NOMO-1 (cell line): ENCODE measurements around the gene TSSK1B.
"Not testable (repeated sequence)": the region's sequence is repeated elsewhere in the genome, so short reads cannot be mapped to it uniquely, and the experiment has no call there.

Source experiments
- DNase-seq, 2 experiments: peaks; one replicate each; lab custom pipeline; 2025; ENCODE audit not compliant: unreplicated experiment in 2 of 2; lab: John Stamatoyannopoulos, UW

Gene TSSK1B, protein sequence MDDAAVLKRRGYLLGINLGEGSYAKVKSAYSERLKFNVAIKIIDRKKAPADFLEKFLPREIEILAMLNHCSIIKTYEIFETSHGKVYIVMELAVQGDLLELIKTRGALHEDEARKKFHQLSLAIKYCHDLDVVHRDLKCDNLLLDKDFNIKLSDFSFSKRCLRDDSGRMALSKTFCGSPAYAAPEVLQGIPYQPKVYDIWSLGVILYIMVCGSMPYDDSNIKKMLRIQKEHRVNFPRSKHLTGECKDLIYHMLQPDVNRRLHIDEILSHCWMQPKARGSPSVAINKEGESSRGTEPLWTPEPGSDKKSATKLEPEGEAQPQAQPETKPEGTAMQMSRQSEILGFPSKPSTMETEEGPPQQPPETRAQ

DNA sequence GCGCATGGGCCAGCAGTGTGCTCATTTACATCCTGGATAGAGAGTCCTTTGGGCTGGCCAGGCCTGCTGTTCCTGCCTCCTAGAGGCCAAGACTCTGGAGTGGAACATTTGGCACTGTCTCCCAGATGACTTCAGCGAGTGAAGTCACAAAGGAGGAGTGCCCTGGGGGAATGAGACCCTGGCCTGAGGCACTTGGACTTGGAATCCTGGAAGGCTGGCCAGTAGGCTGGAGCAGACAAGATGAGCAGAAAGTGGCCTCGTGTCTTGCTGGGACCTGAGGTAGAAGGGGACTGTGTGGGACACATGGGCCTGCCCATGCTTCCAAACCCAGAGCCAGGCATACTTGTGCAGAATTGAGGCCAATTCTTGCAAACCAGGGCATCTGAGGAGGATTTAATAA, at the start of gene TSSK1B:
Gene TSSK1B, minus strand, starts transcription at position 101 of the 400 bp plus-strand sequence. CDS start 150 bp downstream, outside the sequence.
- DNase-seq = no peak

DNA sequence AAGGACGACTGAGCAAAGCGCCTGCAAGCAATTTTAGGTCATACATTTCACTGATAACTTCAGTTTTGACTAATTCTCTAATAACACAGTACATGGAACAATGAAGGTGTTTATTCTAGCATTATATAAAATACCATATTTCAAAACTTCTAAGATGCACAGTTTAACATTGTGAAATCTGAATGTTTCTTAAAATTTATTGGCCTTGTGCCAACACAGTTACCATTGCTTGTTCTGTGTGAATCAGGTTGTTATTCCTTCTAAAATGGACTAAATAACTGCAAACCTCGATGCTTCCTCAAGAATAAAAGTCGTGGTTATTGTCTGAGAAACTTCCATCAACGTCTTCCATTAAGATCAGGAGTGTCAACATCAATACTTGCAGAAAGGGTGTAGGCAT, 45.5 kb upstream of the TSSK1B start:
- DNase-seq = no peak

DNA sequence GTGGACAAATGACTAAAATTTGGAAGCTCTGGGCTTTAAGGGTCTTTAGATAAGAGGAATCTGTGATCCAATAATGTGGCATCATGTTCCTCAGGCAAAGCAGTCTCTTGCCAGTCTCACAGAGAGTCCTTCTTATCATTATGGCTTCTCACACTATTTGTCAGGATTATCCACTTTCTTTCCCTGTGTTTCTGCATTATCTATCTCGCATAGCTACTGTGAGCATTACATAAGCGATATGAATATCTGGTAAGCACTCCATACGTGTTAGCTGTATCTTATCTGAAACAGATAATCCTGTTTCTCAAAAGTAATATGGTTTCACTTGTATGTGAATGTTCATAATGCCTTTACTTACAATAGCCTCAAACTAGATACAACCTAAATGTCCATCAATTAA, 43.9 kb upstream of the TSSK1B start:
- DNase-seq = no peak

DNA sequence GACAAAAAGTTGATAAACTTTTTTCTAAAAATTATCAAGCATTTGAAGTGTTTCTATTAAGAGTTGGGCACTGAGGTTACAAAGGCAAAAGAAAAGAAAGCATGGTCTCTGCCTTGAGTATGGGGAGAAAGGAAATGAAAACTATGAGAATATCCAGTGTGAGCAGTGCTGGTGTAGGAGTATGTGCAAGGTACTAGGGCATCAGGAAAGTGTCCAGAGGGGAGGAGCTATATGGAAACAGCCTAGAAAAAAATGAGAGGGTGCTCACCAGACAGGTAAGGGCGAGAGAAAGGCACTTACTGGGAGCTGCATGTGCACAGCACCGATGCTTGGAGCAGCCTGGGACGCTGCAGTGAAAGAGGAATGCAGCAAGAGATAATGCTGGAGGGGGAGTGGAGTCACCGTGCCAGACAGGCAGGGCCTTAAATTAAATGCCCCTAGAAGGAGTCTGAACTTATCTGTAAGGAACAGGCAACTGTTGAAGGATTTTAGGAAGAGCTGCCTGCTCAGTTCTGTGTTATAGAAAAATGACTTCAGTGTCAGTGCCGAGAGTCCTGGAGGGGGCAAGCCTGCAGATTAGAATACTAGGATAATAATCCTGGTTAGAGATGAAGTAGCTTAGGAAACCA, 39.4 kb upstream of the TSSK1B start:
- DNase-seq = no peak

DNA sequence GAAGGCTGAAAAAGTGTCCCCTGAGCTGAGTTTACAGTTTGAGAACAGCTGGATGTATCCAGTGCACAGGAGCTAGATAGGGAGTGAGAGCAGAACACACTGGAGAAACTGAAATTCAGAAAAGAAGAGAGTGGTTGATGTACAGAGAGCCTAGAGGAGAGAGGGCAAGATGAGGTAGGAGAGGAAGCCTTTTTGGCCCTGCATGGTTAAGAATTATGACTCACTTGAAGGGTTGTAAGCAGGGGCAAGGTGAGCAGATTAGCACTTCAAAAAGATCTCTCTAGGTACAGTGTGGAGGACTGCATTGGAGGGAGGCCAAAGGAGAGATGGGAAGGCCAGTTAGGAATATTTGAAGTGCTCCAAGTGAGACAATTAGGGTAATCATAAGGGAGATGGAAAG, 28.2 kb upstream of the TSSK1B start:
- DNase-seq = no peak

DNA sequence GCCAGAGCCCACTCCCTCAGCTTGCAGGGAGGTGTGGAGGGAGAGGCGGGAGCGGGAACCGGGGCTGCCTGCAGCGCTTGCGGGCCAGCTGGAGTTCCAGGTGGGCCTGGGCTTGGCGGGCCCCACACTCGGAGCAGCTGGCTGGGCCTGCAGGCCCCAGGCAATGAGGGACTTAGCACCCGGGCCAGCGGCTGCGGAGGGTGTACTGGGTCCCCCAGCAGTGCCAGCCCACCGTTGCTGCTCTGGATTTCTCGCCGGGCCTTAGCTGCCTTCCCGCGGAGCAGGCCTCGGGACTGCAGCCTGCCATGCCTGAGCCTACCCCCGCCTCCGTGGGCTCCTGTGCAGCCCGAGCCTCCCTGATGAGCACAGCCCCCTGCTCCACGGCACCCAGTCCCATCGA, 22.3 kb upstream of the TSSK1B start:
- not testable (repeated sequence) for DNase-seq

DNA sequence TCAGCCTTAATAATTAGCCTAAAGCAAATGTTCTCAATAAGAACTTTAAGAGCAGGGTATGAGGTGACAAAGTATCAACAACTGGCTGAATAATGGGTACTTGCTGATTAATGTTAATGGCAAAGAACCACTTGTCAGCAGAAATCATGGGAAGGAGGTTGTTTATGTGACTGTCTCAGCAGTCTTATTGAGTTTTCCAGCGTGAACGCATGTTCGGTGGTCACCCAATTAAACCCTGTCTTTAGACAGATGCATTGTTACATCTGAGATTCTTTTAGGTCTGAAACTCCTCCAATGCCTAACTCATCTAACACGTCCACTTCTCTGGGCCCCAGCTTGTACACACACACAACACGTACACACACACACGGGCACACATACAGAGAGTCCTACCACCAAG, 18.2 kb upstream of the TSSK1B start:
- no peak for DNase-seq

DNA sequence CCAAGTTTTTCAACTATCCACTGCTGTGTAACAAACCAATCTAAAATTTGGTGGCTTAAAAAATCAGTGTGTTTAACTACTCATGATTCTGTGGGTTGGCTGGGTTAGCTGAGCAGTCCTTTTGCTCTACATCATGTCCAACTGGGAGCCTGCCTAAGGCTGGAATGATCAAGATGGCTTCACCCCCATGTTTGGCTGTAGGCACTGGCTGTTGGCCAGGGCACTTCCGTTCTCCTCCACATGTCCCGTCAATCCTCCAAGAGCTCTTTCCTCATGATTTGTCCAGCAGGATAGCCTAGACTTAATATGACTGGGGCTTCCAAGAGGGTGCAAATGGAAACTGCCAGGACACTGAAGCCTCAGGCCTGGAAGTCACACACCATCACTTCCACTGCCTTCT, 17.0 kb upstream of the TSSK1B start:
- DNase-seq = no peak

DNA sequence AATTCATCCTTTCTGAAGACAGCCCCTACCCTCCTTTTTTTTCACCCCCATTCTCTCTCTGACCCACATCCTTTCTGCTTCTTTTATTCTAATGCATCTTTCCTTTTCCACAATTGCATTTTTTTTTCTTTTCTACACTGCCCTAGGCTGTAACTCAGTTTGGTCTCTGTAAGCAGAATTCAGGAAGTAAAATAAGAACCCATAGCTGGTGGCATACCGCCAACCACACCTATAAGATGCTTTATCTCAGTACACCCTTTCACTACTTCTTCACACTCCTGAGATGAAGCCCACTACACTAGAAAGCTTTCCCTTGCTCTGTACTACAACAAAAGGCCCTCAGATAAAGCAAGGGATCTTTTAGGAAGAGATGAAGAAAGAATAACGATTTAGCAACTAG, 16.1 kb upstream of the TSSK1B start:
- DNase-seq = no peak

DNA sequence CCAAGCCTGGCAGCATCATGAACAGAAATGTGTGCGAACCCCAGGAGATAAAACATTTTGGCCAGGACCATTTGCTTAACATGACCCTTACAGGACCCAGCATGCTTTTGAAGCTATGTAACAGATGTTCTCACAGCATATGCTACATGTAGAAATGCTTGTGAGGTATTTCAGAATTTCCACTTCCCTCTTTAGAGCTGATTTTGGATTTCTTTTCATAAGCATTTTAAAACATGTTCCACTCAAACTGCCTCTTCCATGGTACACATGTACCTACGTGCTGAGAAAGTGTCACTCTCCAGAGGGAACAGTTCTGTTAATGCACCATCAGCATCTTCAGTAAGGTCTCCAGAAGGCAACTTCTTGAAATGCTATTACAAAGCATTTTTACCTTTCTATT, 15.7 kb upstream of the TSSK1B start:
- peak in 1 of 2 experiments; percentile 2 for DNase-seq

DNA sequence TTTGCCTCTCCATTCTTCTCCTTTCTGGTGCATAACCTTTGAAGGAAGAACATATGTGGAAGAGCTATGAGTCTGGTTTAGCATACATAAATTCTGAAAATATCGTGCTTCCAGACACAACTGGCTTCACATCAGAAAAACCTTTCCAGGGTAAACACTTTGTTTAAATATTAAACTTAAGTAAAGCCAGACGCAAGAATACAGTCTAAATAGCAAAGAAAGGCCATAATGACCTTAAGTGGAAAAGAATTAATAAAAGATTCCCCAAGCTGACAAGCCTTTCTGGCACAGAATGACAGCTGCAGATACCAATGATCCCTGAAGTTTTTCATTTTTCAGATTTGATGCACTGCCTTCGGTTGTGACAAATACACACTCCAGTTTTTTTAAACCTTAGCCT, 13.5 kb upstream of the TSSK1B start:
- DNase-seq = no peak

DNA sequence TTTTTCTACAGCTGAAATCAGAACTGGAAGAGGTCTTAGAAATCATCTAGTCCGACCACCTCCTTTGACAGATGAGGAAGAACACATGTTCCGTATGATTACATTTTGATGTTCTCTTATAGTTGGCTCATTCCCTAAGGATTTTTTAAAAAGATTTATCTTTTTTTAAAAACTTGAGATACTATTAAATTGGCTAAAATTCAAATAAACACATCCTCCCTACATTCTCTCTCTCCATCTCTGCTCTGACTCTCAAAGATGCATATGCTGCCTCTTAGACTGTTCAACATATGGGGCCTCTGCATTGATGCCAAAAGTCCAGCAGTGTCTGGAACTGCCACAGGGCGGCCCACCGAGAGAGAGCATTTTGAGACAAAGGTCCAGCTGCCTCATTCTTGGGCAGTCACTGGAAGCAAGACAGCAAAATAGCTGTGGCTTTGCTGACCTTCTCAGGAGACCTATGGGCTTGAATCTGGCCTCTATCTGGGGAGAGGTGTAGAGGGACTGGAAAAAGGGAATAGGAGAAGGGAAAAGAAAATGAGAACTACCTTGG, 12.8 kb upstream of the TSSK1B start:
- DNase-seq = no peak

DNA sequence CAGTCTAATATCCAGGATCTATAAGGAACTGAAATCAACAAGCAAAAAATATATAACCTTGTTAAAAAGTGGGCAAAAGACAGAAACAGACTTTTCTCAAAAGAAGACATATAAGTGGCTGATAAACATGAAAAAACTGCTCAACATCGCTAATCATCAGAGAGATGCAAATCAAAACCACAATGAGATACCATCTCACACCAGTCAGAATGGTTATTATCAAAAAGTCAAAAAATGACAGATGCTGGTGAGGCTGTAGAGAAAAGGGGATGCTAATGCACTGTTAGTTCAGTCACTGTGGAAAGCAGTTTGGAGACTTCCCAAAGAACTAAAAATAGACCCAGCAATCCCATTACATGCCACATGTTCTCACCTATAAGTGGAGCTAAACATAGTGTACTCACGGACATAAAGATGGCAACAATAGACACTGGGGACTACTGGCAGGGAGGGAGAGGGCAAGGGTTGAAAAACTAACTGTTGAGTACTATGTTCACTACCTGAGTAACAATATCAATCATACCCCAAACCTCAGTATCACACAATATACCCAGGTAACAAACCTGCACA, 11.7 kb upstream of the TSSK1B start:
- no peak for DNase-seq

DNA sequence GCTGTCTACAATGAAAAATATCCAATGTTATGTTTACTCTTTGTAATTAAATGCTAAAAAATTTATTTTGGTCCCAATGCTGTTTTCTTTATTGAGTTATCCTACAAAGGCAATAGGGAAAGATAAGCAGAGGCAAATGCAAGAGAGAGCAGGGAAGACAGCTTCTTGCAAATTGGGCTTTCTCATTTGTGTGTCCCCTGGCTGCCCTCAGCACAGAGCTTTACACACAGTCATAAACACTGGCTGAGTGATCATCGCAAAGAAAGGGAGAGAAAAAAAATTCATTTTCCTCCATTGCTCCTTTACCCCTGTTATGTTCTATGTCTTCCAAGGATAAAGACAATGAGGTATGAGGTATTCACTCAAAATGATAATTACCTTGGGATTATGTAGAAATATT, 2.3 kb upstream of the TSSK1B start:
- no peak for DNase-seq

DNA sequence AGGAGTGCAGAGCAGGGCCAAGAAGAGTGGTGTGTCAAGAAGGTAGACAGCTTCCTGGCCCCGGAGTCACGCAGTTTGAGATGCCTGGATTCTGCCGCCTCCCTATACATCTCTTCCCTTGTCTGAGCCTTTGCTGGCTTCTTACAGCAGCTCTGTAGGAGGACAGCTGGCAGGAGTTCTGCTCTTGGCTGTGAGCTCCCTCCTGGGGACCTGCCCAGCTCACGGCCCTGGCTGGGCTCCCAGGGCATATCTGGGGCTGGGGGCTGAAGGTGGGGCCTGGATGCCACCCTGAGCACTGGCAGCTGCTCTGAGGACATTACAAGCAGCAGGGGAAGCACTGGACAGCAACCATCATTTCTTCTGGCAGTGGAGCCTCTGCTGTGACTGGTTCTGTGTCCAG, 786 bp upstream of the TSSK1B start:
- no peak for DNase-seq

DNA sequence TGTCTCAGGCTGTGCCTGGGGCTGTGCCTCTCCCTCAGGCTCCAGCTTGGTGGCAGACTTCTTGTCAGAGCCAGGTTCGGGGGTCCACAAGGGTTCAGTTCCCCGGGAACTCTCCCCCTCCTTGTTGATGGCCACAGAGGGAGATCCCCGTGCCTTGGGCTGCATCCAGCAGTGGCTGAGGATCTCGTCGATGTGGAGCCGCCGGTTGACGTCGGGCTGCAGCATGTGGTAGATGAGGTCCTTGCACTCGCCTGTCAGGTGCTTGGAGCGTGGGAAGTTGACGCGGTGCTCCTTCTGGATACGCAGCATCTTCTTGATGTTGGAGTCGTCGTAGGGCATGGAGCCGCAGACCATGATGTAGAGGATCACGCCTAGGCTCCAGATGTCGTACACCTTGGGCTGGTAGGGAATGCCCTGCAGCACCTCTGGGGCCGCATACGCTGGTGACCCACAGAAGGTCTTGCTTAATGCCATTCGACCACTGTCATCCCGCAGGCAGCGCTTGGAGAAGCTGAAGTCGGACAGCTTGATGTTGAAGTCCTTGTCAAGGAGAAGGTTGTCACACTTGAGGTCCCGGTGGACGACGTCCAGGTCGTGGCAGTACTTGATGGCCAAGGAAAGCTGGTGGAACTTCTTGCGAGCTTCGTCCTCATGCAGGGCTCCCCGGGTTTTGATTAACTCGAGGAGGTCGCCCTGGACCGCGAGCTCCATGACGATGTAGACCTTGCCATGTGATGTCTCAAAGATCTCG, 752 bp downstream of the TSSK1B start:
- DNase-seq = no peak

DNA sequence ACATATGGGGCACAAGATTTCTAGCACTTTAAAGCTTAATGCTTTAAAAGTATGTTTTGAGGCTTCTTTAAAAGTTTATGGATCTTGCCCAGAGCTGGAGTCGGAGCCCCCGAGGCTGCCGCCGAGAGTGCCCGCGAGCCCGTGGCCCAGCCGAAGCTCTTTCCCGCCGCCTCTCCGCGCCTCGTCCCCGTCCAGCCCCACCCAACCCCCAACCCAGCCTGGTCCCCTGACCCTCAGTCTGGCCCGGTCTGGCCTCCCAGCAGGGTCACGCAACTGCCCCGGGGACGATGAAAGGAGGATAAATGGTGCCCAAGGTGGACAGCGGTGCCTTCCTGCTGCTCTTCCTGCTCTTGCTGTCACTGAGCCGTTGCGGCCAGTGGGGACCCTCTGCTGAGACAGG, 1.7 kb downstream of the TSSK1B start:
- no peak for DNase-seq

DNA sequence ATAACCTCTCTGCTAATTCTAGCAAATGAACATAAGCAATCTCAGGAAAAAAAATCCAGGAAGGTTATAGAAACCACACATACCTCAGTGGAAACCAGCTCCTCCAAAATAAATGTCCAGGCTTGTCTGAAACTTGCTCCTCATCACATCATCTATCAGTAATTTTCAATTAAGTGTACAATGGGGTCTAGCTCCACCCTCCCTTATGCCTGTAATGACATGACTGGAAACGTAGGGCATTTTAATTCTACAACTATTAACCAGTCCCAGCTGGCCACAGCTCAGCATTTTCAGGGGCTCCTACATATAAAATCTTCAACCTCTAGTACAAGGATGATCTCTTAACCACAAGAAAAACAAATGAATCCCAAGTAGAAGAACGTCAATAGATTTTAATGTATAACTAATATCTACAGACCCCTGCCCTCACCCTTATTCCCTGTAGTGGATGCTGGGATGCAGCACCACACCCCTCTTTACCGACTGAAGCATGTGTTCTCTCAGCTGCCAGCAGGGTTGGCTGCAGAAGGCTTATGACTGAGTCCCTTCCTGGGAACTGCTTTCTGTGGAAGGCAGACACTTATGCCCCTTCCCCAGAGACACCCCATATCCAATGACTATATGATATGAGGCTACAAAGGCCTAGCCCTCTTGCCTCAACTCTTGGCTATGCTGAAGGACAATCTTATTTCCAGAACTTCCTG, 6.8 kb downstream of the TSSK1B start:
- no peak for DNase-seq

DNA sequence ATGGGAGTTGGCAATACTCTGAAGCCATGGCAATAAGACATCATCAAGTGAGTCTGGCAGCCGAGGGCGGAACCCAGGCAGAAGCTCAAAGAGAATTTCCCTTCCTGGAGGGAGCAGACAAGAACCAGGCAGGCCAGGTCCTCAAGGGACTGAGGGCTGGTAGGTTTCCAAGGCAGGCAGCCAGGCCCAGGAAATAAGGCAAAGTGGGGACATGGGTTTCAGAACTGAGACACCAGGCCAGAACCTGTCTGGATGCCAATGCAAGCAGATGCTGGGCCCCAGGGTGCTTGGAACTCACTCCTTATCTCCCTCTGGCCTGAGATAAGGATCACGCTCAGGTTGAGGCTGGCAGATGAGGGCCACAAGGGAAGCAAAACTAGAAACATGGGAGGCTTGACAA, 8.9 kb downstream of the TSSK1B start:
- no peak for DNase-seq

DNA sequence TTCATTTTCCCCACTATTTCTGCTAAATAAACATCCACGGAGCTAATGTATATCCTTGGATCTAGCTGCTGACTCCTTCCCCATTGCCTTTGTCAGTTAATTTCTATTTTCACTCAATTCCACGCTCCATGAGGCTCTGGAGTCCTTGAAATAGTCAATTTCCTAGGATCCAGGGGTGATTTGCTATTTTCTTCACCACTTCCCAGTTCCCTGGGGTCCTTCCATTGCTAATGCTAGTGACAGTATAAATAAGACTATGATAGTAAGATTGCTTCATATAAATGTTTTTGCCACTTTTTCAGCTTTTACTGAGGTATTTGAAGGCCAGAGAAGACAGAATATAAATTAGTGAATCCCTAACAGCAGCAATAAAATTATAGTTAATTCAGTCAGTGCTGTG, 13.1 kb downstream of the TSSK1B start:
- no peak for DNase-seq

DNA sequence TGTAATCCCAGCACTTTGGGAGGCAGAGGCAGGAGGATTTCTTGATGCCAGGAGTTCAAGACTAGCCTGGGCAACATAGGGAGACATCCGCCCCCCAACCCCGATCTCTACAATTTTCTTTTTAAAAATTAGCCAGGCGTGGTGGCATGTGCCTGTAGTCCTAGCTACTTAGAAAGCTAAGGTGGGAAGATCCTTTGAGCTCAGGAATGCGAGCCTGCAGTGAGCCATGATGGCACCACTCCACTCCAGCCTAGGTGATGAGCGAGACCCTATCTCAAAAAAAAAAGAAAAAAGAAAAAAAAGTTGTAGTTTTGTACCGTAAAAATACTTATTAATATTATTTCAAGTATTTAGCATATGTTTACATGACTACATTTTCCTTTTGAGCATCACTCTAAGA, 29.3 kb downstream of the TSSK1B start:
- DNase-seq = no peak
